Amygdala (tissue), 56 donors: ENCODE data around the gene RNPEPL1.

Source experiments
- DNase-seq, 56 donors: peaks; one replicate each; lab custom pipeline; 2025; lab: John Stamatoyannopoulos, UW

The RNPEPL1 gene

GRCh38 chr2:240588006-240588655 is 19.8 kb downstream of the RNPEPL1 start:
- DNase-seq = no peak

GRCh38 chr2:240588669-240589068 is 20.4 kb downstream of the RNPEPL1 start:
- no peak for DNase-seq

- no peak for DNase-seq
Observed at GRCh38 chr2:240589375-240589774, 21.1 kb downstream of the RNPEPL1 start.

- no peak for DNase-seq
Observed at GRCh38 chr2:240589850-240590525, 21.7 kb downstream of the RNPEPL1 start.

- no peak for DNase-seq
Observed at GRCh38 chr2:240590681-240591111, 22.4 kb downstream of the RNPEPL1 start.

GRCh38 chr2:240591226-240591625 is 22.9 kb downstream of the RNPEPL1 start:
- no peak for DNase-seq

GRCh38 chr2:240591784-240592183 is 23.5 kb downstream of the RNPEPL1 start:
- DNase-seq = no peak

- DNase-seq = no peak
Observed at GRCh38 chr2:240593026-240593702, 24.9 kb downstream of the RNPEPL1 start.

GRCh38 chr2:240593703-240594451 is 25.6 kb downstream of the RNPEPL1 start:
- DNase-seq = no peak

GRCh38 chr2:240594511-240595380 is 26.5 kb downstream of the RNPEPL1 start:
- peak in 5 of 56 donors; percentile 24 to 44 (median 43) for DNase-seq

GRCh38 chr2:240595381-240596079 is 27.2 kb downstream of the RNPEPL1 start:
- peak in 2 of 56 donors; percentile 29 to 35 for DNase-seq

- no peak for DNase-seq
Observed at GRCh38 chr2:240596080-240596460, 27.8 kb downstream of the RNPEPL1 start.

GRCh38 chr2:240596491-240596931 is 28.2 kb downstream of the RNPEPL1 start:
- peak in 42 of 56 donors; percentile 13 to 82 (median 55) for DNase-seq

GRCh38 chr2:240597054-240597418 is 28.8 kb downstream of the RNPEPL1 start:
- no peak for DNase-seq

- DNase-seq = no peak
Observed at GRCh38 chr2:240597419-240598181, 29.3 kb downstream of the RNPEPL1 start.

- no peak for DNase-seq
Observed at GRCh38 chr2:240598311-240598911, 30.1 kb downstream of the RNPEPL1 start.

GRCh38 chr2:240599141-240599583 is 30.9 kb downstream of the RNPEPL1 start:
- DNase-seq = no peak

- no peak for DNase-seq
Observed at GRCh38 chr2:240600451-240600961, 32.2 kb downstream of the RNPEPL1 start.
